ENCODE results near the gene SYK. TPM values are rescaled to one million over a fixed set of nuclear protein-coding genes. Genes with fewer than 3 reads are reported as not detected.

The SYK gene
- total RNA-seq, 1 donor from 2014 or later, result 0.55 TPM

- no peak for DNase-seq (ENCODE audit: low spot score)
- Mint-ChIP-seq H3K36me3 (ENCODE audit: low read depth) (no peaks in the 10 kb centered on the region), H3K4me3 (ENCODE audit: unreplicated experiment) (no peak overlapping the region), H3K9me3 (ENCODE audit: low read depth) (peaks cover 2% of the 10 kb centered on the region), H3K27ac (ENCODE audit: unreplicated experiment) (no peak overlapping the region), H3K27me3 (ENCODE audit: low read depth) (peaks cover 23% of the 10 kb centered on the region), H3K4me1 (ENCODE audit: low read depth) (peaks cover 4% of the 10 kb centered on the region)
- no peak for TF ChIP-seq CTCF (IDR thresholded peaks at IDR 0.05)
These were observed 7.5 kb downstream of the SYK start for GRCh38 chr9:90808890-90809685.

- H3K9me3 Mint-ChIP-seq (ENCODE audit: low read depth), result peaks cover under 1% of the 10 kb centered on the region
- no peak overlapping the region for H3K4me3 Mint-ChIP-seq (ENCODE audit: unreplicated experiment)
These were observed 9.1 kb downstream of the SYK start for GRCh38 chr9:90810691-90811090.

GRCh38 chr9:90813046-90813445 is 11.4 kb downstream of the SYK start:
- Mint-ChIP-seq H3K36me3 (ENCODE audit: low read depth) (no peaks in the 10 kb centered on the region), H3K27me3 (ENCODE audit: low read depth) (peaks cover 7% of the 10 kb centered on the region), H3K27ac (ENCODE audit: unreplicated experiment) (no peak overlapping the region), H3K9me3 (ENCODE audit: low read depth) (no peaks in the 10 kb centered on the region), H3K4me3 (ENCODE audit: unreplicated experiment) (no peak overlapping the region), H3K4me1 (ENCODE audit: low read depth) (peaks cover 10% of the 10 kb centered on the region)
- no peak for DNase-seq (ENCODE audit: low spot score)
- TF ChIP-seq CTCF (IDR thresholded peaks at IDR 0.05), result no peak

More at GRCh38 chr9:90810691-90811090, 9.1 kb downstream of the SYK start:
- TF ChIP-seq CTCF (IDR thresholded peaks at IDR 0.05), result no peak
- DNase-seq (ENCODE audit: low spot score), result no peak
- H3K4me1 Mint-ChIP-seq (ENCODE audit: low read depth), result peaks cover 10% of the 10 kb centered on the region
- H3K27ac Mint-ChIP-seq (ENCODE audit: unreplicated experiment), result no peak overlapping the region
- peaks cover 18% of the 10 kb centered on the region for H3K27me3 Mint-ChIP-seq (ENCODE audit: low read depth)
- no peaks in the 10 kb centered on the region for H3K36me3 Mint-ChIP-seq (ENCODE audit: low read depth)

- Mint-ChIP-seq H3K36me3 (ENCODE audit: low read depth) (no peaks in the 10 kb centered on the region), H3K9me3 (ENCODE audit: low read depth) (no peaks in the 10 kb centered on the region), H3K4me1 (ENCODE audit: low read depth) (peaks cover 10% of the 10 kb centered on the region), H3K27ac (ENCODE audit: unreplicated experiment) (no peak overlapping the region), H3K27me3 (ENCODE audit: low read depth) (peaks cover 6% of the 10 kb centered on the region), H3K4me3 (ENCODE audit: unreplicated experiment) (no peak overlapping the region)
- no peak for DNase-seq (ENCODE audit: low spot score)
- TF ChIP-seq CTCF (IDR thresholded peaks at IDR 0.05), result no peak
These were observed 11.9 kb downstream of the SYK start for GRCh38 chr9:90813523-90813922.

- Mint-ChIP-seq H3K27ac (ENCODE audit: unreplicated experiment) (no peak overlapping the region), H3K9me3 (ENCODE audit: low read depth) (no peaks in the 10 kb centered on the region), H3K27me3 (ENCODE audit: low read depth) (no peaks in the 10 kb centered on the region), H3K36me3 (ENCODE audit: low read depth) (no peaks in the 10 kb centered on the region), H3K4me1 (ENCODE audit: low read depth) (peaks cover 10% of the 10 kb centered on the region), H3K4me3 (ENCODE audit: unreplicated experiment) (no peak overlapping the region)
- DNase-seq (ENCODE audit: low spot score), result no peak
- no peak for TF ChIP-seq CTCF (IDR thresholded peaks at IDR 0.05)
These were observed 12.7 kb downstream of the SYK start for GRCh38 chr9:90814355-90814754.
